GM12892 (cell line): ENCODE data around the gene LMF1.

Experiments used
- POLR2A ChIP-seq: IDR thresholded peaks from 2 replicates; pipeline ENCODE4 v1.6.1; 2011; ENCODE audit warnings: low read depth, low read length, control low read depth
- POLR2AphosphoS5 ChIP-seq: IDR thresholded peaks from 2 replicates; pipeline ENCODE4 v1.6.1; 2011; ENCODE audit warnings: low read depth, low read length, control low read depth
- TAF1 ChIP-seq: IDR thresholded peaks from 2 replicates; pipeline ENCODE4 v1.6.1; 2011; ENCODE audit warnings: low read depth, mild to moderate bottlenecking, control low read depth, low read length, borderline replicate concordance

GRCh38 chr16:827513-827912 lies 143.3 kb downstream of the LMF1 start:
- TF ChIP-seq POLR2A, result no peak
- no peak for TF ChIP-seq POLR2AphosphoS5
- TF ChIP-seq TAF1, result no peak
